ENCODE results near the gene CACNG5.

CACNG5 gene

GRCh38 chr17:66906321-66907278 lies 71.7 kb downstream of the CACNG5 start:
- DNase-seq, result no peak

GRCh38 chr17:66909804-66910373 lies 75.0 kb downstream of the CACNG5 start:
- DNase-seq, result no peak

- no peak for DNase-seq
Observed at GRCh38 chr17:66910651-66911285, 75.9 kb downstream of the CACNG5 start.

GRCh38 chr17:66915204-66915611 lies 80.3 kb downstream of the CACNG5 start:
- DNase-seq, result no peak

GRCh38 chr17:66915792-66916191 lies 80.9 kb downstream of the CACNG5 start:
- no peak for DNase-seq

GRCh38 chr17:66916946-66917345 lies 82.0 kb downstream of the CACNG5 start:
- DNase-seq, result no peak

GRCh38 chr17:66918896-66919295 lies 84.0 kb downstream of the CACNG5 start:
- no peak for DNase-seq

- no peak for DNase-seq
Observed at GRCh38 chr17:66920435-66920834, 85.5 kb downstream of the CACNG5 start.

- DNase-seq, result no peak
Observed at GRCh38 chr17:66920950-66921349, 86.0 kb downstream of the CACNG5 start.

- DNase-seq, result no peak
Observed at GRCh38 chr17:66923886-66924285, 89.0 kb downstream of the CACNG5 start.

GRCh38 chr17:66925811-66926500 lies 91.0 kb downstream of the CACNG5 start:
- no peak for DNase-seq

GRCh38 chr17:66928949-66929348 lies 94.0 kb downstream of the CACNG5 start:
- DNase-seq, result no peak

GRCh38 chr17:66929591-66929990 lies 94.7 kb downstream of the CACNG5 start:
- no peak for DNase-seq

- no peak for DNase-seq
Observed at GRCh38 chr17:66930933-66931332, 96.0 kb downstream of the CACNG5 start.

GRCh38 chr17:66932311-66932710 lies 97.4 kb downstream of the CACNG5 start:
- DNase-seq, result no peak

- DNase-seq, result no peak
Observed at GRCh38 chr17:66934040-66934439, 99.1 kb downstream of the CACNG5 start.
